ENCODE results near the gene PIGH.

- TF ChIP-seq OSR1 (CRISPR knock-in tag; IDR thresholded peaks at IDR 0.05) (no peak), RARB (CRISPR knock-in tag; IDR thresholded peaks at IDR 0.05) (no peak), ESRRG (CRISPR knock-in tag; IDR thresholded peaks at IDR 0.05) (no peak)
Observed at GRCh38 chr14:67627519-67627918, 27.5 kb upstream of the PIGH start.

Data from SK-N-SH treated with all-trans-retinoic acid at 6 μM for 48 hours (cell line).